Tibial nerve (tissue), 4 donors: ENCODE results near the gene ISG20L2. TPM values are rescaled to one million over a fixed set of nuclear protein-coding genes. Genes with fewer than 3 reads are reported as not detected.

Experiments
- DNase-seq, 2 donors: peaks; one replicate each; pipeline ENCODE4 v3.0.0-alpha.2; 2019; ENCODE audit warnings: low spot score in 2 of 2
- H3K27ac ChIP-seq, 4 donors: fragments of 200-600 bp; sonication (generic) in 3 of 4; one replicate each; pipeline ENCODE4 v1.5.1; 2017 to 2019; ENCODE audit warnings: mild to moderate bottlenecking in 1 of 4
- H3K27me3 ChIP-seq, 2 donors: fragments of 200-600 bp; sonication (generic) in 1 of 2; one replicate each; pipeline versions ENCODE4 v1.5.1 to v1.6.0; 2017 to 2019
- H3K36me3 ChIP-seq, 3 donors: fragments of 200-600 bp; sonication (generic); one replicate each; pipeline ENCODE4 v1.5.1; 2018 to 2019
- H3K4me1 ChIP-seq, 4 donors: fragments of 200-600 bp; sonication (generic) in 3 of 4; one replicate each; pipeline ENCODE4 v1.5.1; 2017 to 2019
- H3K4me3 ChIP-seq, 4 donors: fragments of 200-600 bp; sonication (generic) in 3 of 4; one replicate each; pipeline ENCODE4 v1.5.1; 2017 to 2019; ENCODE audit warnings: mild to moderate bottlenecking in 1 of 4, moderate library complexity in 1 of 4
- H3K9me3 ChIP-seq, 4 donors: fragments of 200-600 bp; sonication (generic) in 3 of 4; one replicate each; pipeline ENCODE4 v1.5.1; 2017 to 2019
- EP300 ChIP-seq, 2 donors: sonication (generic); formaldehyde crosslinking; IDR thresholded peaks; one replicate each; pipeline ENCODE4 v1.6.1; 2017; ENCODE audit warnings: antibody characterized with exemption in 2 of 2, mild to moderate bottlenecking in 1 of 2
- POLR2A ChIP-seq, 2 donors: fragments of 450-650 bp; IDR thresholded peaks; one replicate each; pipeline ENCODE4 v1.6.1; 2017; ENCODE audit warnings: antibody characterized with exemption in 2 of 2, mild to moderate bottlenecking in 2 of 2, moderate library complexity in 2 of 2
- WGBS, 2 donors: methylation state at CpG; one replicate each; pipeline ENCODE4 v1.1.5; 2018; 5-methylcytosine and 5-hydroxymethylcytosine counted together
- total RNA-seq, 4 donors: library from RNA; depleted of rRNA; stranded (reverse); fragments of >200 nt; gene quantifications; one replicate each; pipeline ENCODE4 v1.1.0, GENCODE V29; 2016
- TF ChIP-seq, protein P1 (sequence below), 5 experiments: fragments of 200-600 bp in 3 of 5; fragments of 450-650 bp in 2 of 5; sonication (generic) in 3 of 5; IDR thresholded peaks; one replicate each; pipeline ENCODE4 v1.5.1; 2016 to 2019; ENCODE audit warnings: antibody characterized with exemption in 5 of 5, mild to moderate bottlenecking in 3 of 5, moderate library complexity in 2 of 5

Gene ISG20L2
- total RNA-seq, 4 donors from 2014 or later: 10.1 to 24.9 (median 18.6) TPM

DNA sequence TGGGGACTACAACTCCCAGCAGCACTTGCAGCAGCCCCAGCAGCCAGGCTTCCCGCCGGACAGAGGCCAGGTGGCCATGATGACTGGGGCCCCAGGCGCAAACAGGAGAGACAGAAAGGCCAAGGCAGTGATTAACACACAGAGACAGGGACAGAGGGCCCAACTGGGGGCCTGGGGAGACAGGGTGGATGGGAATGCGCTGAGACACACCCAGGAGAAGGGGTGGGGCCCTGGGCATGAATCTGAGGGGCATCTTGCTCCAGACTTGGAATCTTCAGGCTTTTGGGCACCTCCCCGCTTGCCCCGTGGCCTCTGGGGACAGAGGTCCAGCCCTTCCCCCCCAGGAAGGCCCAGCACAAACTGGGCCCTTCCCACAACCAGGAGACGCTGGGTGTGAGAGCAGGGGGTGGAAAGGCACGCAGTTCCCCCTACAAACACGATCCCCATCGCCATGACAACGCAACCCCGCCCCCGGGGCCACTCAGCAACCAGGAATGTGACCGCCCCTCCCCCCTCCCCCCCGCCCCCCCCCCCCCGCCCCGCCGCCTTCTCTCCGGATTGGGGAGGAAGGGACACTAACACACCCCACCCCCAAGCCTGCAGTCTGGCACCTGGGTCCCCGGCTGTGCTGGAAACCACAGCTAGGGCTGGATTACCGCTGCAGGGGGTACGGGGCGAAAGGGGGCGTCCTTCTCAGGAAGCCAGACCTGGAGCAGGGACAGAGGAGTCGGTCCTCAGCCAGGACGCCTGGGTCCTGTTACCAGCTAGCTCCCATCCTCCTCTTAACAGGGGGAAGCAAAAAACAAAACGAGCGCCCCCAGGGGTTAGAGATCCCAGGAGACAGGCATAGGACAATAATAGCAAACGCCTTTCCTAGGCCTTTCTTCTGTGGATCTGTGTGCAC, 18.4 kb upstream of the ISG20L2 start:
- Histone ChIP-seq H3K4me3 (peak overlapping the region; percentile 67 to 99 (median 92)), H3K27me3 (no peaks in the 10 kb centered on the region), H3K36me3 (peaks cover 0 to 34% (median 15%) of the 10 kb centered on the region in 3 donors), H3K9me3 (no peaks in the 10 kb centered on the region), H3K4me1 (peaks cover 0 to 70% (median 47%) of the 10 kb centered on the region in 4 donors), H3K27ac (peak overlapping the region; percentile 95 to 100 (median 98))
- 0 to 1% methylated on average over 11 to 26 of the region's 29 CpGs for WGBS, 2 donors
- TF ChIP-seq POLR2A (IDR thresholded peaks at IDR 0.05) (peak; percentile 42 to 73), EP300 (IDR thresholded peaks at IDR 0.05) (peak; percentile 68 to 89)
- TF ChIP-seq, protein P1, sequence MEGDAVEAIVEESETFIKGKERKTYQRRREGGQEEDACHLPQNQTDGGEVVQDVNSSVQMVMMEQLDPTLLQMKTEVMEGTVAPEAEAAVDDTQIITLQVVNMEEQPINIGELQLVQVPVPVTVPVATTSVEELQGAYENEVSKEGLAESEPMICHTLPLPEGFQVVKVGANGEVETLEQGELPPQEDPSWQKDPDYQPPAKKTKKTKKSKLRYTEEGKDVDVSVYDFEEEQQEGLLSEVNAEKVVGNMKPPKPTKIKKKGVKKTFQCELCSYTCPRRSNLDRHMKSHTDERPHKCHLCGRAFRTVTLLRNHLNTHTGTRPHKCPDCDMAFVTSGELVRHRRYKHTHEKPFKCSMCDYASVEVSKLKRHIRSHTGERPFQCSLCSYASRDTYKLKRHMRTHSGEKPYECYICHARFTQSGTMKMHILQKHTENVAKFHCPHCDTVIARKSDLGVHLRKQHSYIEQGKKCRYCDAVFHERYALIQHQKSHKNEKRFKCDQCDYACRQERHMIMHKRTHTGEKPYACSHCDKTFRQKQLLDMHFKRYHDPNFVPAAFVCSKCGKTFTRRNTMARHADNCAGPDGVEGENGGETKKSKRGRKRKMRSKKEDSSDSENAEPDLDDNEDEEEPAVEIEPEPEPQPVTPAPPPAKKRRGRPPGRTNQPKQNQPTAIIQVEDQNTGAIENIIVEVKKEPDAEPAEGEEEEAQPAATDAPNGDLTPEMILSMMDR (IDR thresholded peaks at IDR 0.05): peak in 1 of 5 experiments; percentile 9
- peak; percentile 96 for DNase-seq

- 38 to 42% methylated on average over 9 of the region's 9 CpGs for WGBS, 2 donors
- H3K4me1 ChIP-seq: peaks cover 0 to 76% (median 52%) of the 10 kb centered on the region in 4 donors
- H3K27ac ChIP-seq: peak overlapping the region; percentile 95 to 100 (median 98)
Observed at GRCh38 chr1:156746406-156746727, 17.8 kb upstream of the ISG20L2 start.

DNA sequence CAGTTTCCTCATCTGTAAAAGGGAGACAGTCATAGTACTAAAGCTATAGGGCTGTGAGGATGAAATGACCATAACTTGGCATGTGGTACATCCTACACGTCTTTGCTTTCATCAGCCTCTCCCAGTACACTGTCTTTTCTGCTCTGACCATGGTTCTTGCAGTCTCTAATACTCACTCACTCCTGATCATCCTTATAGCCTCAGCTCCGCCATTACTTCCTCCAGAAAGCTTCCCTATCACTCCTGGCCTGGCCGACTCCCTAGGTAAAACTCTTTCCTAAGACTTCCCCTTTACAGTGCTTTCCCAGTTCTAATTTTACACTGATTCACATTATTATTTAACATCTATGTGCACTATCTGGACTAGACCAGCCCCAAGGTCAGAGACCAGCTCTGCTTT, 17.3 kb upstream of the ISG20L2 start:
- Histone ChIP-seq H3K27me3 (no peaks in the 10 kb centered on the region), H3K4me1 (peaks cover 0 to 77% (median 54%) of the 10 kb centered on the region in 4 donors), H3K36me3 (peaks cover 0 to 36% (median 15%) of the 10 kb centered on the region in 3 donors), H3K9me3 (no peaks in the 10 kb centered on the region), H3K27ac (peak overlapping the region; percentile 95 to 100 (median 98)), H3K4me3 (peak overlapping the region in 2 of 4 donors; percentile 59 to 99)
- DNase-seq: no peak
- TF ChIP-seq EP300 (IDR thresholded peaks at IDR 0.05) (no peak), POLR2A (IDR thresholded peaks at IDR 0.05) (no peak)
- TF ChIP-seq, protein P1 (IDR thresholded peaks at IDR 0.05): no peak
- 67 to 72% methylated on average over 3 of the region's 3 CpGs for WGBS, 2 donors

More at GRCh38 chr1:156746406-156746727, 17.8 kb upstream of the ISG20L2 start:
- DNase-seq: no peak
- Histone ChIP-seq H3K36me3 (peaks cover 0 to 36% (median 15%) of the 10 kb centered on the region in 3 donors), H3K27me3 (no peaks in the 10 kb centered on the region), H3K9me3 (no peaks in the 10 kb centered on the region), H3K4me3 (peak overlapping the region; percentile 59 to 99 (median 78))
- TF ChIP-seq POLR2A (IDR thresholded peaks at IDR 0.05): no peak
- no peak for TF ChIP-seq EP300 (IDR thresholded peaks at IDR 0.05)
- TF ChIP-seq, protein P1 (IDR thresholded peaks at IDR 0.05): no peak

DNA sequence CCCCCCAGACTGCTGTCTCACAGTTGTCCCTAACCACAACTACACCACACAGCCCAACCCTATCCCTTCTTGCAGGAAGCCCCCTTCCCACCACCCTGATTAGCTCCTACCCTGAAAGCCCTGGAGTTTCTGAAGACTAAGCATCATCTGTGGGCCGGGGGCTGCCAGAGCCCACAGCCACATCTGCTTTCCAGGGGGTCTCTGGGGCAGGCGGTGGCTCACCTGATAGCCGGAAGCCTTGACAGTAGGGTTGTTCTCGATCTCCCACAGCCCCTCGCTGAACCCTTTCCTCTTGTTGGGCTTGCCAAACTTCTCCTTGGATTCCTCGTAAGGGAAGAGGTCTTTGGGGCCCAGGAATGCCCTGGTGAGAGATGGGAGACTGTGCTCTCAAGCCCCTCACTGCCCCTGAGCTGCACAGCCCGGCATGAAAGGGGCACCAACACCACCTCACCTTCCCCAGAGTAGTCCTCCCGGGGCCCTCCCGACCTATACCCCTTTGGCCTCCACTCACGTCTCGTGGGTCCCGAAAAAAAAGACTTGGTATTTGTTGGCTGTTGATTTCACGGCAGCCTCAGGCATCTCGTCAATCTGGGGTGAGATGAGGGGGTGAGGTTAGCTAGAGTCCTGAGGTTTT, 16.3 kb upstream of the ISG20L2 start:
- peaks cover 0 to 36% (median 15%) of the 10 kb centered on the region in 3 donors for H3K36me3 ChIP-seq
- no peak overlapping the region for H3K4me3 ChIP-seq
- TF ChIP-seq, protein P1 (IDR thresholded peaks at IDR 0.05): no peak
- TF ChIP-seq EP300 (IDR thresholded peaks at IDR 0.05) (no peak), POLR2A (IDR thresholded peaks at IDR 0.05) (no peak)
- no peaks in the 10 kb centered on the region for H3K27me3 ChIP-seq
- peaks cover 0 to 78% (median 52%) of the 10 kb centered on the region in 4 donors for H3K4me1 ChIP-seq
- 75% methylated on average over 14 of the region's 14 CpGs for WGBS, 2 donors
- H3K27ac ChIP-seq: peak overlapping the region; percentile 23 to 100 (median 96)
- no peaks in the 10 kb centered on the region for H3K9me3 ChIP-seq
- no peak for DNase-seq
